ENCODE results near the gene PIGV.

DNA sequence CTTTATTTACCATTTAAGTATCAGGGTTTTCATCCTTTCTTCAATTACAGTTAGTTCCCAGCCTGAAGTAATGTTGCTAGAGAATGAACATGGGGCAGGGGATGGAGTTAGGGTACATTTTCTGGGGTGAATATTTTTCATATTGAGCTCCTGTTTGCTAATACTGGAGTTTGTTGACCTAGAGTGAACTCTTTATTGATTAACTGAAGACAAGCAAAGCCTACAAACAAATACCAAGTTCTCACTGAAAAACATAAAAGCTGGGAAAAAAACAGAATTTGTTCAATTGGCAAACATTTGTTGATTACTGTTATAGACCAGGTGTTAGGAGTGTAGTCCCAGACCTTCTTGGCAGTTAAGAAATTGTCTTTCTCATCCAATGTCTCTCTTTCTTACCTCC is 28.2 kb upstream of the PIGV start:
- TF ChIP-seq CTCF (conservative IDR thresholded peaks at IDR 0.05; ENCODE audit: low read length) = no peak
- TF ChIP-seq EZH2phosphoT487 (IDR thresholded peaks at IDR 0.05; ENCODE audit: borderline replicate concordance) = no peak

Data from Loucy (cell line).